PC-3 (cell line): ENCODE results near the gene BCAT1.

Experiments
- EZH2 ChIP-seq: fragments of 300-600 bp; sonication (generic); IDR thresholded peaks from one replicate; pipeline ENCODE4 v1.6.1; 2017; ENCODE audit warnings: antibody characterized with exemption, mild to moderate bottlenecking, low read length; ENCODE audit not compliant: unreplicated experiment
- EZH2phosphoT487 ChIP-seq: fragments of 300-600 bp; sonication (generic); IDR thresholded peaks from 2 replicates; pipeline ENCODE4 v1.6.1; 2018; ENCODE audit warnings: mild to moderate bottlenecking, antibody characterized with exemption, low read length, borderline replicate concordance

DNA sequence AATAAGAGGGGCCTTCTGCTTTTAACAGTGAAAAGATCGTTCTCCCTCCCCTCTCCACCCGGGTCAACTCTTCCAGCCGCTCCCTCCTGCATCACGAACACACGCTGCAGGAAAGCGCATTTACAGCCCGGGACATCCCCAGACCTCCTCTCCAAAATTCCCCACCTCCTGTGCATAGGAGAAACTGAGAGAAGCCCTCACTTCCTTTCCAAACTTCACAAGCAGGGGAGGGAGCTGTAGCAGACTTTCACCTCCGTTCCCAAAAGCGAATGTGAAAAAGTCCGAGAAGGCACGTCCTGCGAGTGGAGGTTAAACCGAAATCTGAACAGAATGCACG is 513 bp downstream of the BCAT1 start:
- TF ChIP-seq EZH2 (no peak), EZH2phosphoT487 (no peak)
